IMR-90 (cell line): Measurements from ENCODE around the gene TAF1A. TPM values are rescaled to one million over a fixed set of nuclear protein-coding genes. Genes with fewer than 3 reads are reported as not detected.

Experiments used
- ATAC-seq: fragments of 200-7000 bp; cut with Tn5 transposase; 2 replicates; pipeline ENCODE4 v1.9.1; 2020; ENCODE audit warnings: low read depth, mild to moderate bottlenecking, moderate library complexity
- BruUV-seq: library from RNA; stranded (reverse); fragments of 400-500 nt; replicated peaks from 2 replicates; lab custom pipeline; 2021; lab: Mats Ljungman, UMichigan
- CTCF ChIA-PET: fragments of 300-600 bp; formaldehyde crosslinking; extraction: SDS; loops from one replicate; lab custom pipeline; 2021; ENCODE audit warnings: antibody characterized with exemption; lab: Yijun Ruan, JAX
- POLR2A ChIA-PET: fragments of 300-600 bp; sonication (Branson Sonifier 250); formaldehyde crosslinking; loops from one replicate; lab custom pipeline; 2022; ENCODE audit warnings: antibody characterized with exemption; ENCODE audit not compliant: unreplicated experiment; lab: Charles Lee
- DNase-seq: peaks from one replicate; pipeline ENCODE4 v3.0.0; 2013
- H2AFZ ChIP-seq: replicated peaks from 2 replicates; pipeline ENCODE3; 2013; ENCODE audit warnings: low read length, mild to moderate bottlenecking; ENCODE audit not compliant: poor library complexity
- H2AK5ac ChIP-seq: 2 replicates; pipeline ENCODE4 v1.6.1; 2013; ENCODE audit warnings: low read depth, low read length, inconsistent platforms
- H2AK9ac ChIP-seq: replicated peaks from 2 replicates; pipeline ENCODE3; 2013; ENCODE audit warnings: mild to moderate bottlenecking, low read depth, low read length, moderate library complexity; ENCODE audit not compliant: poor library complexity
- H2BK120ac ChIP-seq: 2 replicates; pipeline ENCODE4 v1.6.1; 2013; ENCODE audit warnings: low read depth, low read length, inconsistent platforms
- H2BK15ac ChIP-seq: 3 replicates; pipeline ENCODE4 v1.6.1; 2013; ENCODE audit warnings: low read depth, low read length, inconsistent platforms
- H2BK20ac ChIP-seq: 2 replicates; pipeline ENCODE4 v1.6.1; 2013; ENCODE audit warnings: low read depth, mild to moderate bottlenecking, inconsistent platforms, low read length, moderate library complexity
- H2BK5ac ChIP-seq: 2 replicates; pipeline ENCODE4 v1.6.1; 2013; ENCODE audit warnings: mild to moderate bottlenecking, low read depth, low read length, inconsistent platforms; ENCODE audit not compliant: poor library complexity, severe bottlenecking
- H3K14ac ChIP-seq: replicated peaks from 2 replicates; pipeline ENCODE4 v1.6.1; 2013; ENCODE audit warnings: low read depth, low read length, inconsistent platforms
- H3K18ac ChIP-seq: 2 replicates; pipeline ENCODE4 v1.6.1; 2013; ENCODE audit warnings: low read depth, low read length, control low read depth
- H3K23ac ChIP-seq: 2 replicates; pipeline ENCODE4 v1.6.1; 2013; ENCODE audit warnings: low read depth, low read length, inconsistent platforms
- H3K27ac ChIP-seq: 2 replicates; pipeline ENCODE4 v1.5.1; 2013; ENCODE audit warnings: mild to moderate bottlenecking, control low read depth, low read length; ENCODE audit not compliant: insufficient read depth
- H3K27me3 ChIP-seq: 2 replicates; pipeline ENCODE4 v1.6.1; 2013; ENCODE audit warnings: low read length; ENCODE audit not compliant: control insufficient read depth, insufficient read depth
- H3K36me3 ChIP-seq: 2 replicates; pipeline ENCODE4 v1.6.1; 2013; ENCODE audit warnings: low read length, mixed read lengths; ENCODE audit not compliant: control insufficient read depth, insufficient read depth
- H3K4ac ChIP-seq: 2 replicates; pipeline ENCODE4 v1.6.1; 2013; ENCODE audit warnings: low read depth, low read length, inconsistent platforms
- H3K4me1 ChIP-seq: 2 replicates; pipeline ENCODE4 v1.6.1; 2013; ENCODE audit warnings: low read length, mixed read lengths; ENCODE audit not compliant: control insufficient read depth, insufficient read depth
- H3K4me2 ChIP-seq: 2 replicates; pipeline ENCODE4 v1.6.1; 2013; ENCODE audit warnings: low read depth, mild to moderate bottlenecking, control low read depth, low read length, moderate library complexity
- H3K4me3 ChIP-seq: 2 replicates; pipeline ENCODE4 v1.5.1; 2013; ENCODE audit warnings: low read depth, mild to moderate bottlenecking, control low read depth, low read length, moderate library complexity; ENCODE audit not compliant: insufficient read depth
- H3K56ac ChIP-seq: 2 replicates; pipeline ENCODE4 v1.6.1; 2013; ENCODE audit warnings: low read length, inconsistent platforms; ENCODE audit not compliant: insufficient read depth; ENCODE audit errors: extremely low read depth
- H3K79me1 ChIP-seq, 2 experiments: 2 replicates each; pipeline ENCODE4 v1.6.1; 2013; ENCODE audit warnings: low read length in 2 of 2, inconsistent platforms in 1 of 2, low read depth in 1 of 2
- H3K9ac ChIP-seq: 2 replicates; pipeline ENCODE4 v1.6.1; 2013; ENCODE audit warnings: low read depth, low read length, control low read depth
- H3K9me1 ChIP-seq: 2 replicates; pipeline ENCODE4 v1.6.1; 2013; ENCODE audit warnings: low read length, inconsistent platforms; ENCODE audit not compliant: insufficient read depth
- H3K9me3 ChIP-seq: 2 replicates; pipeline ENCODE4 v1.6.1; 2013; ENCODE audit warnings: low read length; ENCODE audit not compliant: control insufficient read depth, insufficient read depth
- H4K20me1 ChIP-seq: 2 replicates; pipeline ENCODE4 v1.6.1; 2013; ENCODE audit warnings: low read length, inconsistent platforms; ENCODE audit not compliant: insufficient read depth
- H4K5ac ChIP-seq: 2 replicates; pipeline ENCODE4 v1.6.1; 2013; ENCODE audit warnings: mild to moderate bottlenecking, low read depth, low read length, control low read depth
- H4K8ac ChIP-seq, 2 experiments: 2 replicates each; pipeline ENCODE4 v1.6.1; 2013; ENCODE audit warnings: low read depth in 2 of 2, low read length in 2 of 2, control low read depth in 1 of 2, inconsistent platforms in 1 of 2
- H4K91ac ChIP-seq: 2 replicates; pipeline ENCODE4 v1.6.1; 2013; ENCODE audit warnings: low read depth, low read length, inconsistent platforms; ENCODE audit not compliant: insufficient read depth
- CEBPB ChIP-seq: IDR thresholded peaks from 2 replicates; pipeline ENCODE4 v1.6.1; 2012; ENCODE audit warnings: low read depth, low read length, improper control_type of control experiment
- FOS ChIP-seq: fragments of 150-350 bp; IDR thresholded peaks from 2 replicates; pipeline ENCODE4 v1.6.1; 2016; ENCODE audit warnings: low read depth, low read length
- MAFK ChIP-seq: IDR thresholded peaks from 2 replicates; pipeline ENCODE4 v1.6.1; 2012; ENCODE audit warnings: low read depth, low read length, improper control_type of control experiment
- MAZ ChIP-seq: IDR thresholded peaks from 2 replicates; pipeline ENCODE4 v1.6.1; 2012; ENCODE audit warnings: low read depth, mild to moderate bottlenecking, low read length, improper control_type of control experiment, moderate library complexity, borderline replicate concordance
- MXI1 ChIP-seq: IDR thresholded peaks from 2 replicates; pipeline ENCODE4 v1.6.1; 2012; ENCODE audit warnings: low read depth, mild to moderate bottlenecking, low read length, moderate library complexity, borderline replicate concordance
- NFE2L2 ChIP-seq: fragments of 150-350 bp; IDR thresholded peaks from 2 replicates; pipeline ENCODE4 v1.6.1; 2016; ENCODE audit warnings: low read depth, mild to moderate bottlenecking, low read length
- POLR2A ChIP-seq: IDR thresholded peaks from 2 replicates; pipeline ENCODE4 v1.6.1; 2012; ENCODE audit warnings: mild to moderate bottlenecking, low read depth, low read length
- RAD21 ChIP-seq: IDR thresholded peaks from 2 replicates; pipeline ENCODE4 v1.6.1; 2012; ENCODE audit warnings: low read length, improper control_type of control experiment
- RCOR1 ChIP-seq: IDR thresholded peaks from 2 replicates; pipeline ENCODE4 v1.6.1; 2012; ENCODE audit warnings: mild to moderate bottlenecking, low read length, improper control_type of control experiment; ENCODE audit not compliant: insufficient replicate concordance
- WGBS, 2 experiments: methylation state at CpG; one replicate each; pipeline versions ENCODE4 v1.1.5 to v1.1.7; 2013; ENCODE audit warnings: missing lambda C conversion rate in 2 of 2; ENCODE audit not compliant: insufficient read length in 1 of 2; ENCODE audit errors: extremely low coverage in 2 of 2; 5-methylcytosine and 5-hydroxymethylcytosine counted together
- dilution Hi-C: fragments of 300-500 bp; cut with HindIII; formaldehyde crosslinking; loops from one replicate; pipeline ENCODE4 v1.14.3; 2018; ENCODE audit warnings: low sequenced_read_pairs; ENCODE audit not compliant: unreplicated experiment
- in situ Hi-C: fragments of 300-500 bp; cut with MboI; formaldehyde crosslinking; loops from 3 replicates; pipeline ENCODE4 v1.14.3; 2019; ENCODE audit warnings: low sequenced_read_pairs, inconsistent platforms, mixed read lengths
- intact Hi-C: fragments of 100-400 bp; cut with micrococcal nuclease; formaldehyde crosslinking; loops from 2 replicates; pipeline ENCODE4 v1.10.0; 2022
- polyA plus RNA-seq, 3 experiments: library from polyadenylated mRNA; depleted of rRNA; stranded (reverse); fragments of >200 nt; gene quantifications; 2 replicates each; pipeline ENCODE4 v1.2.3, GENCODE V29; 2012; ENCODE audit warnings: low replicate concordance in 1 of 3
- total RNA-seq: library from RNA; depleted of rRNA; stranded (reverse); fragments of >200 nt; gene quantifications from 2 replicates; pipeline ENCODE4 v1.2.3, GENCODE V29; 2012
- TF ChIP-seq, protein P1 (sequence below): fragments of 150-350 bp; IDR thresholded peaks from 2 replicates; pipeline ENCODE4 v1.6.1; 2016; ENCODE audit warnings: low read depth, mild to moderate bottlenecking, low read length, moderate library complexity, borderline replicate concordance
- TF ChIP-seq, protein P2 (sequence below): fragments of 150-350 bp; IDR thresholded peaks from 2 replicates; pipeline ENCODE4 v1.6.1; 2017; ENCODE audit warnings: mild to moderate bottlenecking, antibody characterized with exemption, low read length, low read depth
- TF ChIP-seq, protein P3 (sequence below): conservative IDR thresholded peaks from 2 replicates; pipeline ENCODE4 v1.5.1; 2012; ENCODE audit warnings: mild to moderate bottlenecking, low read depth, low read length, improper control_type of control experiment

The TAF1A gene
- total and polyA plus RNA-seq, 2 of the 4 experiments (the other 2 are of a cell fraction) = 3.8 to 5.4 TPM

DNA sequence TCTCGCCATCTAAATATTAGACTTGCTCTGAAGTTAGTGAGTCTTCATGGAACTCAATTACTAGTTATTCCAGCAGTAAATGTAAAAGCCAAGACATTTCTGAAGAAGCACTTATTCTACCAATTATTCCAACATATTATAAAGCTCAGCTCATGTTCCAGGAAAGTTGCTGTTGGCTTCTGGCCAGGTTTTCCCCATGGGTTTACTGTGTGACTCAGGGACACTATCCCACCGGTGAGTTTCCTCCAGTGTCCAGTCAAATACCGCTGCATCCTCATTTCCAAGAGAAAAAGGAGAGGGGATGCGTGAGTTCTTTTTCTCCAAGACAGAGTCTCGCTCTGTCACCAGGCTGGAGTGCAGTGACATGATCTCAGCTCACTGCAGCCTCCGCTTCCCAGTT lies 32.6 kb downstream of the TAF1A start:
- dilution Hi-C loops = no loop called here
- Histone ChIP-seq H3K14ac (no peak overlapping the region), H3K9me1 (no peaks in the 10 kb centered on the region; the same call in 1 of the 2 replicates), H2AK9ac (no peak overlapping the region), H3K36me3 (peaks cover 4% of the 10 kb centered on the region), H3K9me3 (no peaks in the 10 kb centered on the region), H3K79me1 (no peaks in the 10 kb centered on the region), H3K4me3 (no peak overlapping the region), H2AK5ac (no peak overlapping the region), H4K20me1 (no peaks in the 10 kb centered on the region), H4K5ac (no peak overlapping the region), H4K91ac (no peak overlapping the region), H3K56ac (no peak overlapping the region), H2BK20ac (no peak overlapping the region), H2BK5ac (no peak overlapping the region), H4K8ac (no peak overlapping the region), H3K27me3 (no peaks in the 10 kb centered on the region), H3K4me2 (no peak overlapping the region), H2BK120ac (no peak overlapping the region), H2BK15ac (no peak overlapping the region), H3K23ac (no peak overlapping the region), H3K18ac (no peak overlapping the region), H3K9ac (no peak overlapping the region), H3K4me1 (no peaks in the 10 kb centered on the region), H3K4ac (no peak overlapping the region), H2AFZ (no peak overlapping the region), H3K27ac (no peak overlapping the region)
- no CpG with 5 or more reads among the region's 6 CpGs for WGBS, 2 experiments
- BruUV-seq = no TSS peak
- TF ChIP-seq POLR2A (no peak), MAZ (no peak), CEBPB (no peak), MAFK (no peak), RAD21 (no peak), FOS (no peak), RCOR1 (no peak), MXI1 (no peak), NFE2L2 (no peak)
- TF ChIP-seq, protein P1, sequence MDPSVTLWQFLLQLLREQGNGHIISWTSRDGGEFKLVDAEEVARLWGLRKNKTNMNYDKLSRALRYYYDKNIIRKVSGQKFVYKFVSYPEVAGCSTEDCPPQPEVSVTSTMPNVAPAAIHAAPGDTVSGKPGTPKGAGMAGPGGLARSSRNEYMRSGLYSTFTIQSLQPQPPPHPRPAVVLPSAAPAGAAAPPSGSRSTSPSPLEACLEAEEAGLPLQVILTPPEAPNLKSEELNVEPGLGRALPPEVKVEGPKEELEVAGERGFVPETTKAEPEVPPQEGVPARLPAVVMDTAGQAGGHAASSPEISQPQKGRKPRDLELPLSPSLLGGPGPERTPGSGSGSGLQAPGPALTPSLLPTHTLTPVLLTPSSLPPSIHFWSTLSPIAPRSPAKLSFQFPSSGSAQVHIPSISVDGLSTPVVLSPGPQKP = no peak
- TF ChIP-seq, protein P2, sequence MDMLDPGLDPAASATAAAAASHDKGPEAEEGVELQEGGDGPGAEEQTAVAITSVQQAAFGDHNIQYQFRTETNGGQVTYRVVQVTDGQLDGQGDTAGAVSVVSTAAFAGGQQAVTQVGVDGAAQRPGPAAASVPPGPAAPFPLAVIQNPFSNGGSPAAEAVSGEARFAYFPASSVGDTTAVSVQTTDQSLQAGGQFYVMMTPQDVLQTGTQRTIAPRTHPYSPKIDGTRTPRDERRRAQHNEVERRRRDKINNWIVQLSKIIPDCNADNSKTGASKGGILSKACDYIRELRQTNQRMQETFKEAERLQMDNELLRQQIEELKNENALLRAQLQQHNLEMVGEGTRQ = no peak
- TF ChIP-seq, protein P3, sequence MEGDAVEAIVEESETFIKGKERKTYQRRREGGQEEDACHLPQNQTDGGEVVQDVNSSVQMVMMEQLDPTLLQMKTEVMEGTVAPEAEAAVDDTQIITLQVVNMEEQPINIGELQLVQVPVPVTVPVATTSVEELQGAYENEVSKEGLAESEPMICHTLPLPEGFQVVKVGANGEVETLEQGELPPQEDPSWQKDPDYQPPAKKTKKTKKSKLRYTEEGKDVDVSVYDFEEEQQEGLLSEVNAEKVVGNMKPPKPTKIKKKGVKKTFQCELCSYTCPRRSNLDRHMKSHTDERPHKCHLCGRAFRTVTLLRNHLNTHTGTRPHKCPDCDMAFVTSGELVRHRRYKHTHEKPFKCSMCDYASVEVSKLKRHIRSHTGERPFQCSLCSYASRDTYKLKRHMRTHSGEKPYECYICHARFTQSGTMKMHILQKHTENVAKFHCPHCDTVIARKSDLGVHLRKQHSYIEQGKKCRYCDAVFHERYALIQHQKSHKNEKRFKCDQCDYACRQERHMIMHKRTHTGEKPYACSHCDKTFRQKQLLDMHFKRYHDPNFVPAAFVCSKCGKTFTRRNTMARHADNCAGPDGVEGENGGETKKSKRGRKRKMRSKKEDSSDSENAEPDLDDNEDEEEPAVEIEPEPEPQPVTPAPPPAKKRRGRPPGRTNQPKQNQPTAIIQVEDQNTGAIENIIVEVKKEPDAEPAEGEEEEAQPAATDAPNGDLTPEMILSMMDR = no peak
- peak; percentile 40 for DNase-seq
- ChIA-PET CTCF (interaction anchor here (0.6 kb wide), 1 partner anchor 267 kb away, joined by 5 read pairs; no protein-coding TSS in a partner anchor), POLR2A (no interaction called here)
- intact Hi-C loops = no loop called here
- in situ Hi-C loops = no loop called here
- no peak for ATAC-seq
